Measurements from ENCODE around the gene FEZF1.

FEZF1 gene

DNA sequence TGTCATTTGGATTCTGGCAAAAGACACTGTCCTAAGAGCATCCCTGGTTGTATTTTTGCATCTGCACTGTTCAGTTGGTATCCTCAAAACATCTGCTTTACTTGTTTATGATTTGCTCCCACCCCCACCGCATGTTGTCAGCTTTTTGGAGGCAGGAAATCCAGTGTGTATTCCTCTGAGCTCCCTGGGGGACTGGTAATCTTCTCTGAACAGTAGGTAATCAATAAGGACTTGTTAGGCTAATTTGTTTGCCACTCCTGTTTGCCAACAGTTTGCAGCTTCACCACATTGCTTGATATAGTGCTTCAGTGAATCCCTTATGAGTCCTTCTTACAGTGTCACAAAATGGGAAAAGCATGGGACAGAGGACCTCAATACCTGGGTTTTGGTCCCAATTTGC, 49.1 kb downstream of the FEZF1 start:
- DNase-seq (ENCODE audit: low read depth in 2 of 2), result no peak
- H3K4me3 ChIP-seq (replicated peaks in 1 of 2; ENCODE audit: low read depth in 2 of 2, low read length in 2 of 2), result no peak overlapping the region
- no peak for TF ChIP-seq CTCF (IDR thresholded peaks at IDR 0.05; ENCODE audit: low read depth, low read length)

Measured in cardiac fibroblast (primary cell).